H1 (cell line): ENCODE measurements around the gene TEDDM1. TPM values are rescaled to one million over a fixed set of nuclear protein-coding genes. Genes with fewer than 3 reads are reported as not detected.

ENCODE experiments used
- CTCF ChIA-PET: fragments of 300-600 bp; sonication (Branson Sonifier 250); formaldehyde crosslinking; loops from one replicate; lab custom pipeline; 2021; ENCODE audit not compliant: partially characterized antibody; lab: Charles Lee
- POLR2A ChIA-PET: fragments of 300-600 bp; sonication (Branson Sonifier 250); formaldehyde crosslinking; loops from one replicate; lab custom pipeline; 2021; ENCODE audit warnings: inconsistent platforms; ENCODE audit not compliant: partially characterized antibody; lab: Charles Lee
- DNase-seq, 2 experiments: peaks; one replicate each; pipeline versions ENCODE4 v3.0.0 to v3.0.0-alpha.2; 2010 to 2022; ENCODE audit warnings: low spot score in 2 of 2, low read depth in 1 of 2, mixed read lengths in 1 of 2
- FAIRE-seq: peaks from 2 replicates; lab custom pipeline; 2011; peaks lifted over from hg19 to GRCh38; lab: Jason Lieb, UNC
- H2AFZ ChIP-seq: 2 replicates; pipeline ENCODE4 v1.8.1; 2012; ENCODE audit warnings: low read length, inconsistent platforms
- H2AK5ac ChIP-seq: 2 replicates; pipeline ENCODE4 v1.6.1; 2013; ENCODE audit warnings: low read depth, low read length
- H2BK120ac ChIP-seq: replicated peaks from 2 replicates; pipeline ENCODE3; 2013; ENCODE audit warnings: low read depth, low read length, inconsistent platforms
- H2BK12ac ChIP-seq: 2 replicates; pipeline ENCODE4 v1.6.1; 2013; ENCODE audit warnings: low read depth, low read length
- H2BK15ac ChIP-seq: 2 replicates; pipeline ENCODE4 v1.6.1; 2013; ENCODE audit warnings: low read length
- H2BK20ac ChIP-seq: 2 replicates; pipeline ENCODE4 v1.6.1; 2013; ENCODE audit warnings: low read length
- H2BK5ac ChIP-seq: 2 replicates; pipeline ENCODE4 v1.6.1; 2013; ENCODE audit warnings: low read depth, low read length
- H3K14ac ChIP-seq: 2 replicates; pipeline ENCODE4 v1.6.1; 2013; ENCODE audit warnings: inconsistent platforms; ENCODE audit not compliant: insufficient read length
- H3K18ac ChIP-seq: 2 replicates; pipeline ENCODE4 v1.6.1; 2013; ENCODE audit warnings: low read length; ENCODE audit errors: extremely low read depth
- H3K23ac ChIP-seq: 2 replicates; pipeline ENCODE4 v1.6.1; 2013; ENCODE audit warnings: inconsistent platforms; ENCODE audit not compliant: insufficient read length
- H3K23me2 ChIP-seq: 2 replicates; pipeline ENCODE4 v1.6.1; 2013; ENCODE audit warnings: low read depth, low read length
- H3K27ac ChIP-seq: 2 replicates; pipeline ENCODE4 v1.6.1; 2011; ENCODE audit warnings: low read depth, low read length, inconsistent platforms
- H3K27me3 ChIP-seq, 4 experiments: replicated peaks in 1 of 4; 1 replicate in 1 of 4; 2 replicates in 3 of 4; pipeline versions ENCODE4 v1.6.1 to v1.8.1; 2011 to 2013; ENCODE audit warnings: low read length in 3 of 4, mild to moderate bottlenecking in 3 of 4, inconsistent platforms in 2 of 4, mixed read lengths in 2 of 4, moderate library complexity in 1 of 4; ENCODE audit not compliant: control insufficient read depth in 3 of 4, insufficient read depth in 3 of 4; ENCODE audit errors: extremely low read depth in 1 of 4
- H3K36me3 ChIP-seq, 4 experiments: 2 replicates each; pipeline versions ENCODE4 v1.6.1 to v1.8.1; 2011 to 2013; ENCODE audit warnings: mild to moderate bottlenecking in 4 of 4, low read length in 3 of 4, moderate library complexity in 2 of 4, control low read depth in 1 of 4, inconsistent platforms in 1 of 4; ENCODE audit not compliant: insufficient read depth in 4 of 4, control insufficient read depth in 2 of 4
- H3K4ac ChIP-seq: replicated peaks from 2 replicates; pipeline ENCODE3; 2013; ENCODE audit warnings: low read length, low read depth, mixed read lengths, inconsistent platforms; ENCODE audit not compliant: insufficient read length
- H3K4me1 ChIP-seq, 4 experiments: replicated peaks in 1 of 4; 1 replicate in 1 of 4; 2 replicates in 3 of 4; pipeline versions ENCODE4 v1.6.1 to v1.8.1; 2011 to 2013; ENCODE audit warnings: low read length in 3 of 4, inconsistent platforms in 2 of 4, mixed read lengths in 1 of 4; ENCODE audit not compliant: insufficient read depth in 4 of 4, control insufficient read depth in 3 of 4
- H3K4me2 ChIP-seq, 2 experiments: 2 replicates each; pipeline versions ENCODE4 v1.6.1 to v1.8.1; 2011 to 2013; ENCODE audit warnings: low read depth in 2 of 2, low read length in 2 of 2, control low read depth in 1 of 2, inconsistent platforms in 1 of 2, mild to moderate bottlenecking in 1 of 2; ENCODE audit not compliant: insufficient read depth in 1 of 2
- H3K4me3 ChIP-seq, 4 experiments: fragments of 200-600, 300-600 bp in 1 of 4; sonication (generic), shearing (Covaris generic), sonication (Bioruptor Twin) in 1 of 4; 2 replicates each; pipeline versions ENCODE4 v1.5.1 to v1.8.1; 2011 to 2016; ENCODE audit warnings: low read length in 4 of 4, low read depth in 3 of 4, control low read depth in 2 of 4, inconsistent platforms in 2 of 4, mild to moderate bottlenecking in 2 of 4, mixed read lengths in 1 of 4, moderate library complexity in 1 of 4; ENCODE audit not compliant: insufficient read depth in 2 of 4; ENCODE audit errors: extremely low read depth in 1 of 4
- H3K56ac ChIP-seq: replicated peaks from 2 replicates; pipeline ENCODE3; 2013; ENCODE audit warnings: low read depth, mild to moderate bottlenecking, mixed read lengths, low read length, inconsistent platforms; ENCODE audit not compliant: insufficient read length
- H3K79me1 ChIP-seq: 2 replicates; pipeline ENCODE4 v1.6.1; 2013; ENCODE audit warnings: low read depth, low read length, control low read depth
- H3K79me2 ChIP-seq, 2 experiments: 2 replicates each; pipeline versions ENCODE4 v1.6.1 to v1.8.1; 2012 to 2013; ENCODE audit warnings: low read length in 2 of 2, mild to moderate bottlenecking in 2 of 2, inconsistent platforms in 1 of 2; ENCODE audit not compliant: insufficient read depth in 2 of 2, control insufficient read depth in 1 of 2
- H3K9ac ChIP-seq, 4 experiments: replicated peaks in 1 of 4; 1 replicate in 1 of 4; 2 replicates in 3 of 4; pipeline versions ENCODE4 v1.6.1 to v1.8.1; 2011 to 2013; ENCODE audit warnings: low read depth in 3 of 4, low read length in 3 of 4, control low read depth in 2 of 4, mild to moderate bottlenecking in 2 of 4, moderate library complexity in 2 of 4, inconsistent platforms in 1 of 4; ENCODE audit errors: extremely low read depth in 1 of 4
- H3K9me3 ChIP-seq, 2 experiments: 2 replicates each; pipeline versions ENCODE4 v1.6.1 to v1.8.1; 2012 to 2013; ENCODE audit warnings: mild to moderate bottlenecking in 2 of 2, moderate library complexity in 2 of 2, control low read depth in 1 of 2, inconsistent platforms in 1 of 2, low read depth in 1 of 2, low read length in 1 of 2, mixed read lengths in 1 of 2; ENCODE audit not compliant: insufficient read depth in 2 of 2
- H4K20me1 ChIP-seq, 2 experiments: replicated peaks in 1 of 2; 2 replicates each; pipeline versions ENCODE3 to v1.8.1; 2011 to 2013; ENCODE audit warnings: inconsistent platforms in 2 of 2, low read length in 2 of 2, mild to moderate bottlenecking in 1 of 2; ENCODE audit not compliant: insufficient read depth in 2 of 2, control insufficient read depth in 1 of 2
- H4K5ac ChIP-seq: 2 replicates; pipeline ENCODE4 v1.6.1; 2013; ENCODE audit warnings: low read length, low read depth, mixed read lengths, inconsistent platforms; ENCODE audit not compliant: insufficient read length
- H4K8ac ChIP-seq: 2 replicates; pipeline ENCODE4 v1.8.0; 2013; ENCODE audit warnings: mild to moderate bottlenecking, moderate library complexity, low read length, inconsistent platforms; ENCODE audit not compliant: insufficient read depth; ENCODE audit errors: extremely low read depth
- H4K91ac ChIP-seq: replicated peaks from 2 replicates; pipeline ENCODE3; 2013; ENCODE audit warnings: low read length, mixed read lengths, inconsistent platforms; ENCODE audit not compliant: insufficient read length
- CREB1 ChIP-seq: IDR thresholded peaks from 2 replicates; pipeline ENCODE4 v1.6.1; 2012; ENCODE audit warnings: inconsistent platforms
- RFX5 ChIP-seq: IDR thresholded peaks from 2 replicates; pipeline ENCODE4 v1.6.1; 2011; ENCODE audit warnings: low read depth, low read length, improper control_type of control experiment, borderline replicate concordance
- SAP30 ChIP-seq: fragments of 300-600 bp; sonication (generic); IDR thresholded peaks from 2 replicates; pipeline ENCODE4 v1.7.1; 2012; ENCODE audit warnings: low read length, moderate library complexity, mild to moderate bottlenecking, inconsistent platforms; ENCODE audit not compliant: insufficient read depth, insufficient replicate concordance
- WGBS, 2 experiments: shearing (Covaris generic) in 1 of 2; methylation state at CpG; one replicate each; pipeline versions ENCODE4 v1.1.6 to v1.1.7; 2013 to 2015; ENCODE audit warnings: low lambda C conversion rate in 2 of 2, mixed read lengths in 2 of 2, inconsistent platforms in 1 of 2, low coverage in 1 of 2, missing lambda C conversion rate in 1 of 2; ENCODE audit not compliant: insufficient replicate concordance in 2 of 2, insufficient coverage in 1 of 2, insufficient read length in 1 of 2; ENCODE audit errors: extremely low coverage in 1 of 2, missing lambda C conversion rate in 1 of 2; 5-methylcytosine and 5-hydroxymethylcytosine counted together
- polyA plus RNA-seq, 7 experiments: library from polyadenylated mRNA; depleted of rRNA in 3 of 7; stranded (reverse) in 5 of 7; unstranded in 2 of 7; fragments of >200 nt in 5 of 7; fragments of 200-250 nt in 2 of 7; gene quantifications; 1 replicate in 5 of 7; 2 replicates in 1 of 7; 4 replicates in 1 of 7; pipeline versions ENCODE4 v1.2.1 to v1.2.3, GENCODE V29; 2011 to 2013; ENCODE audit warnings: missing spikeins in 2 of 7, mixed read lengths in 2 of 7
- total RNA-seq: library from RNA; stranded (reverse); fragmentation: NEBNext Ultra II Directional; extraction: Animal tissue kit (Norgen Biotek cat#: 25700); gene quantifications from 2 replicates; pipeline ENCODE4 v1.2.1, GENCODE V29; 2021

The TEDDM1 gene
- total and polyA plus RNA-seq, 2 of the 8 experiments (the other 6 are each of a cell fraction or from before 2014, with no cell fraction given), result not detected

DNA sequence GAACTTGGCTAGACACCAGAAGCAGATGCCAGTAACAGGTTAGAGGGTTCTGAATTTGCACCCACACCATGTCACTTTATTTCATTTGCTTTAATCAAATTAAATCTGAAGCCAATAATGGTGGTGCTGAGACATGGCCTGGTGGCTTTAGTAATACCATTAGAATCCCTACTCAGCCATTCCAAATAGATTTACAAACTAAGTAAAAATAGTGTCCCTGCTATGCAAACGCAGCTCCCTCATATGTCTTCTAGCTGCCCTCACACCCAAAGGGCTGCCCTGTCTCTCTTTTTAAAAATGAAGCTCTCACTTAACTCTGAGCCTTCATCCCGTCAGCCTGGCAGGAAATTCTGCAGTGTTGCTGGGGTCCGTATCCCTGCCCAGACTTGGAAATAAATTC, 29.9 kb downstream of the TEDDM1 start:
- Histone ChIP-seq H4K20me1 (no peaks in the 10 kb centered on the region), H2BK20ac (no peak overlapping the region), H3K79me1 (no peaks in the 10 kb centered on the region), H3K4me2 (no peak overlapping the region), H3K36me3 (no peaks in the 10 kb centered on the region), H3K23ac (no peak overlapping the region), H3K9me3 (no peaks in the 10 kb centered on the region), H3K9ac (no peak overlapping the region), H4K91ac (no peak overlapping the region), H3K23me2 (no peaks in the 10 kb centered on the region), H2AK5ac (no peak overlapping the region), H3K4me3 (no peak overlapping the region), H3K27ac (no peak overlapping the region), H3K27me3 (no peaks in the 10 kb centered on the region), H3K14ac (no peak overlapping the region), H3K4me1 (no peaks in the 10 kb centered on the region), H2AFZ (no peak overlapping the region), H3K18ac (no peak overlapping the region), H2BK120ac (no peak overlapping the region), H4K5ac (no peak overlapping the region), H3K56ac (no peak overlapping the region), H2BK15ac (no peak overlapping the region), H3K4ac (no peak overlapping the region), H4K8ac (no peak overlapping the region), H2BK5ac (no peak overlapping the region), H3K79me2 (no peaks in the 10 kb centered on the region), H2BK12ac (no peak overlapping the region)
- CTCF ChIA-PET, result interaction anchor here (0.9 to 2.0 kb wide), 5 partner anchors 9 to 284 kb away, joined by 3 to 5 read pairs (median 3); no protein-coding TSS in a partner anchor
- FAIRE-seq, result no peak
- POLR2A ChIA-PET, result interaction anchor here (0.6 to 2.2 kb wide), 5 partner anchors 9 to 22 kb away, joined by 3 to 12 read pairs (median 4); no protein-coding TSS in a partner anchor
- no peak for DNase-seq
- 51% methylated on average over 3 of the region's 3 CpGs; no CpG with 5 or more reads in 1 of the 2 experiments for WGBS, 2 experiments
- no peak for TF ChIP-seq SAP30
- no peak for TF ChIP-seq CREB1
- no peak for TF ChIP-seq RFX5
